ENCODE data around the gene CEP68. TPM values are rescaled to one million over a fixed set of nuclear protein-coding genes. Genes with fewer than 3 reads are reported as not detected.

Gene CEP68
- total RNA-seq, 1 experiment from 2014 or later, result 11.2 TPM

DNA sequence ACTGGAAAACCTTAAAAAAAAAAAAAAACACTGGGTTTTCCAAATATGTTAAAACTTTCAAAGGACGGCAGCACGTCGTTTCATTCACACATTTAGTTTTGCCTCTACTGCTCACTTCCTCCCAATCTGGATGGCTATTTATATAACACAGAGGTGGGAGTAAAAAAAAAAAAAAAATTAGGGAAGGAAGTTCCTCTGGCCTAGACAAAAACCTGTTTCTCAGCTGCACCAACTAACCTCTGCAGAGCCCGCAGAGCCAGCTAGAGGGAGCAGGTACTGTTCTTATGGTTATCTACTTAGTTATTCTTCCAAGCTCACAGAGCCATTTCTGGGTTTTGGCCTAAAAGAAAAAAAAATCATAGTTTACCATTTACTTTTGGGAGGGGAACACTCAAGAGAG is 38.9 kb upstream of the CEP68 start:
- RAD21 ChIA-PET (ENCODE audit: low non-redundant PET in 1 of 2, low total read pairs in 2 of 2, uncharacterized antibody in 2 of 2, unreplicated experiment in 2 of 2), result no interaction called here

DNA sequence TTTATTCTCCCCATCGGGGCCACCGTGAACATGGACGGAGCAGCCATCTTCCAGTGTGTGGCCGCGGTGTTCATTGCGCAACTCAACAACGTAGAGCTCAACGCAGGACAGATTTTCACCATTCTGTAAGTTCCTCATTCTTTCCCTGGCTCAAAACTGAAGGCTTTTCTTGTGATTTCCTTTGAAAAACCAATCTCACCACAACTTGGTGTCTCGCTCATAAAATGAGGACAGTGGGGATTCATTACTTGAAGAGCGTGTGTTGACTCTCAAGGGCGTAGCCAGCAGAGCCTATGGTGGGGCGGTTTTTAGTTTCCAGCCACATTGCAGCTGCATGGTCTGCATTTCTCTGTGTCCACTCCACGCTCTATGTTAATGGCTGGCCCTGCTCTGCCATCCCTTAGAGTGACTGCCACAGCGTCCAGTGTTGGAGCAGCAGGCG is 38.1 kb upstream of the CEP68 start:
- ChIA-PET CTCF (interaction anchor here (1.0 kb wide), 1 partner anchor 100 kb away, joined by 4 read pairs; no protein-coding TSS in a partner anchor), RAD21 (ENCODE audit: low non-redundant PET in 1 of 2, low total read pairs in 2 of 2, uncharacterized antibody in 2 of 2, unreplicated experiment in 2 of 2) (no interaction called here), POLR2A (interaction anchor here (0.5 kb wide), 1 partner anchor 43 kb away, joined by 3 read pairs; no protein-coding TSS in a partner anchor)
- Histone ChIP-seq H4K20me1 (ENCODE audit: insufficient read depth) (no peaks in the 10 kb centered on the region), H3K9me3 (ENCODE audit: control insufficient read depth in 1 of 2, insufficient read depth in 1 of 2, low read depth in 1 of 2, low read length in 2 of 2) (no peaks in the 10 kb centered on the region), H3K79me2 (ENCODE audit: insufficient read depth, low read length) (no peaks in the 10 kb centered on the region), H3K27me3 (ENCODE audit: insufficient read depth, low read length) (no peaks in the 10 kb centered on the region), H2AFZ (ENCODE audit: low read depth, low read length, poor library complexity, severe bottlenecking) (no peak overlapping the region), H3K4me3 (replicated peaks in 1 of 2; ENCODE audit: low read depth in 1 of 2, low read length in 2 of 2) (no peak overlapping the region), H3K4me1 (ENCODE audit: control insufficient read depth in 1 of 2, insufficient read depth in 2 of 2, low read length in 2 of 2) (no peaks in the 10 kb centered on the region), H3K4me2 (ENCODE audit: low read length) (no peak overlapping the region), H3K9ac (ENCODE audit: low read length) (no peak overlapping the region), H3K9me2 (ENCODE audit: insufficient read depth) (no peaks in the 10 kb centered on the region), H3K27ac (ENCODE audit: low read depth, low read length) (no peak overlapping the region), H3K36me3 (ENCODE audit: control insufficient read depth in 1 of 2, insufficient read depth in 2 of 2, low read length in 2 of 2) (no peaks in the 10 kb centered on the region)
- DNase-seq (ENCODE audit: low read depth, low spot score), result no peak
- intact Hi-C loops (cut with micrococcal nuclease), result no loop called here
- BruUV-seq (replicated peaks), result no TSS peak
- no peak for ATAC-seq
- TF ChIP-seq CTCF (IDR thresholded peaks at IDR 0.05 in 2 of 3, conservative IDR thresholded peaks at IDR 0.05 in 1 of 3; ENCODE audit: borderline replicate concordance in 1 of 3, insufficient read depth in 1 of 3, low read depth in 2 of 3, low read length in 2 of 3) (no peak), EGR1 (IDR thresholded peaks at IDR 0.05; ENCODE audit: low read depth) (no peak), ZBTB33 (IDR thresholded peaks at IDR 0.05; ENCODE audit: extremely low read depth, insufficient replicate concordance, low read length) (no peak), SRF (IDR thresholded peaks at IDR 0.05; ENCODE audit: low read depth) (no peak), EZH2phosphoT487 (IDR thresholded peaks at IDR 0.05; ENCODE audit: borderline replicate concordance) (no peak), SIN3A (IDR thresholded peaks at IDR 0.05; ENCODE audit: low read depth) (no peak), POLR2AphosphoS5 (IDR thresholded peaks at IDR 0.05; ENCODE audit: low read depth, low read length) (no peak)

More for the DNA sequence above, 38.9 kb upstream of the CEP68 start:
- POLR2A ChIA-PET, result interaction anchor here (0.5 kb wide), 1 partner anchor 43 kb away, joined by 3 read pairs; no protein-coding TSS in a partner anchor
- Histone ChIP-seq H4K20me1 (ENCODE audit: insufficient read depth) (no peaks in the 10 kb centered on the region), H3K27ac (ENCODE audit: low read depth, low read length) (no peak overlapping the region), H3K27me3 (ENCODE audit: insufficient read depth, low read length) (no peaks in the 10 kb centered on the region), H3K36me3 (ENCODE audit: control insufficient read depth in 1 of 2, insufficient read depth in 2 of 2, low read length in 2 of 2) (no peaks in the 10 kb centered on the region), H3K4me2 (ENCODE audit: low read length) (no peak overlapping the region), H3K9me3 (ENCODE audit: control insufficient read depth in 1 of 2, insufficient read depth in 1 of 2, low read depth in 1 of 2, low read length in 2 of 2) (no peaks in the 10 kb centered on the region), H3K4me1 (ENCODE audit: control insufficient read depth in 1 of 2, insufficient read depth in 2 of 2, low read length in 2 of 2) (no peaks in the 10 kb centered on the region), H2AFZ (ENCODE audit: low read depth, low read length, poor library complexity, severe bottlenecking) (no peak overlapping the region), H3K4me3 (replicated peaks in 1 of 2; ENCODE audit: low read depth in 1 of 2, low read length in 2 of 2) (no peak overlapping the region), H3K9ac (ENCODE audit: low read length) (no peak overlapping the region), H3K79me2 (ENCODE audit: insufficient read depth, low read length) (no peaks in the 10 kb centered on the region), H3K9me2 (ENCODE audit: insufficient read depth) (no peaks in the 10 kb centered on the region)
- no TSS peak for BruUV-seq (replicated peaks)
- ATAC-seq (peak; percentile 47; the same call in 1 of the 2 replicates), DNase-seq (ENCODE audit: low read depth, low spot score) (no peak)
- CTCF ChIA-PET, result interaction anchor here (0.7 to 1.0 kb wide), 3 partner anchors 39 to 169 kb away, joined by 3 to 4 read pairs (median 4); no protein-coding TSS in a partner anchor
- intact Hi-C loops (cut with micrococcal nuclease), result no loop called here
- TF ChIP-seq CTCF (IDR thresholded peaks at IDR 0.05 in 2 of 3, conservative IDR thresholded peaks at IDR 0.05 in 1 of 3; ENCODE audit: borderline replicate concordance in 1 of 3, insufficient read depth in 1 of 3, low read depth in 2 of 3, low read length in 2 of 3), result peak; percentile 8 to 39 (median 32); a peak in 4 of 6 replicates
- TF ChIP-seq RAD21 (IDR thresholded peaks at IDR 0.05; ENCODE audit: low read depth), result 0 out of 2 replicates have a peak, but pooled peaks have one; percentile 14
- no peak for TF ChIP-seq FOSL1 (IDR thresholded peaks at IDR 0.05; ENCODE audit: low read depth)
